ENCODE measurements around the gene FMN2.

FMN2 gene

DNA sequence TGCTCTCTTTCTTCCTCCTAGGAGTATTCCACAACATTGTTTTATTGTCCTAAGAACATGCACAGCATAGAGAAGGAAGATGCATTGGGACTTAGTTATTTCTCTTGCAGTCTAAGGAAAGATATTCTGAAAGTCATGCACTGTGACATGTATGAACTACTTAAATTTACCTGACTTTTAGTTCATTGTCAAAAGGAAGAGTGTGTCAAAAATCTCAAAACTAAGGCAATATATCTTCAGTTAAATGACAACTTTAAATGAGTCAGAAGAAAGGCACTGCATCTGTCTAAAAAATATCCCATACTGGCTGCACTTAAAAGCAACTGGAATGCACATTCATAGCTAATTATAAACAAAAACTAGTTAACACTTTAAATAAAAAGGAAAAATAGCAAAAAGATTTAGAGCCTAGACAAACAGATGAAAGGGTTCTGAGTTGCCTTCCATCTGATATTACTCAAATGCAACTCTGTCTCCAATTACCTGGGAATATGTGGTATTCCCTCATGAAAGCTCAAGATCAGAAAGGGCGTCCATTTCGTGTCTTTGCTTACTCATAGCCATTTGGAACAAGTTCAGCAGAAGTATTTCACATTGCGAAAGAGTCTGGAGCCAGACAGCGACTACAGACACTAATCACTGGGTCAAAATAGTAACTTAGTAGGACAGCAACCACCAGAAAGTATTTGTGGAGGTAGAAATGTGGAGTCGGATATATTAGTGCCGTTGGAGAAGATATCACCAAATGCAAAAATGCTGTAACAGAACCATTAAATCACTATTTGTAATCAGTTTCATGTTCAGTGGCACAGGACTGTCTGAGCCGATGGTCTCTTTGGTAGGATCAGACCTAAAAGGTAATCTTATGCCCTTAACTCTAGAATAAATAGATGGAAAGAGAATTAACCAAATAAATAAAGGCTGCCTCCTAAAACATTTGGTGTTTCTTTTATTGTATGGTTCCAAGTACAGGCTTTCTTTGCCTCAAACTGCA, 294.6 kb downstream of the FMN2 start:
- DNase-seq: no peak
- Mint-ChIP-seq H3K36me3 (ENCODE audit: insufficient read depth) (peaks cover 4% of the 10 kb centered on the region), H3K27ac (no peak overlapping the region), H3K4me1 (ENCODE audit: low read depth in 2 of 2) (no peaks in the 10 kb centered on the region), H3K27me3 (no peaks in the 10 kb centered on the region), H3K4me3 (no peak overlapping the region), H3K9me3 (peaks cover 0 to 3% of the 10 kb centered on the region in 2 donors)
- no peak for ATAC-seq (replicated peaks)

DNA sequence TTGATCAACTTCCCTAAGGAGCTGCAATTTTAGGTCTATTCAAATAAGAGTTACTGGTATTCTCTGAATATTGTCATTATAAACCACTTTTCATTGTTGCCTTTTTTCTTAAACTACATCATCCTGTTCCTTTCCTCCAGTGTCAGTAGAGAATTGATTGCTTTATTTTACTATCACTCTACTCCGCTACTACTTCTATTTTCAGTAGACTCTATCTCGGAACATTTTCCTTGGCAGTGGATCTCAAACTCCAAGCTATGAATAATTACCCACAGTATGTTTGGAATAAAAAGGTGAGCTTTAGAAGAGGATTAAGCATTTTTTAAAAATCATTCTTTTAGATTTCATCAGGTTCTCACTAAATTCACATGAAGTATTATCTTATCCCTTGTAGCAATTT, 295.4 kb downstream of the FMN2 start:
- no peak for ATAC-seq (replicated peaks)
- Mint-ChIP-seq H3K36me3 (ENCODE audit: insufficient read depth) (peaks cover 4% of the 10 kb centered on the region), H3K9me3 (peaks cover 0 to 3% of the 10 kb centered on the region in 2 donors), H3K27me3 (no peaks in the 10 kb centered on the region), H3K4me1 (ENCODE audit: low read depth in 2 of 2) (no peaks in the 10 kb centered on the region), H3K27ac (no peak overlapping the region), H3K4me3 (no peak overlapping the region)
- DNase-seq: no peak

DNA sequence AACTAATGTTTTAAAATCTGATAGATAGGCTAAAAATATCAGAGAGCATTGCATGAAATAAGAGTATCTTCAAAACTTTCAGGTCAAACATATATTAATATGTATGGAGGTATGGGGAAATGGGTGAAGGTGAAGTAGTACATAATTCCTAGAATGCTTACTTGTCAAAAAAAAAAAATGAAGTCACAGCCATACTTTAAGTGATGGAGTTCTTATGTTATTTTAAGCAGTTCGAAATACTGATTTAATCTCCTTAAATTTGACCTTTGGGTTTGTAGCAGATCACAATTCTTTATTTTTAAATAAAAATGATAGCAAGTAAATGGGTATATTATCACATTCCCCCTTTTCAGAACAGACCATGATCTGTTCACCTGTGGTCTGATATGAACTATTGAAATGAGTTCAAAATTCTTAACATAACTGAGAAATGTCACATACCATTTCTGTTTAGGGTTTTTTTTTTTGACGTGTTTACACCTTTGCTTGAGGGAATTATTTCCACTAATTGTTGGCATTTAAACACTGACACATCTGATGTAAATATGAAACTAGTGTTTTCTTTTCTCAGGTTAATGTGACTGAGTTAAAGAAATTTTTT, 300.1 kb downstream of the FMN2 start:
- DNase-seq (no peak), ATAC-seq (replicated peaks) (no peak)
- Mint-ChIP-seq H3K36me3 (ENCODE audit: insufficient read depth) (peaks cover 4% of the 10 kb centered on the region), H3K27ac (no peak overlapping the region), H3K4me1 (ENCODE audit: low read depth in 2 of 2) (no peaks in the 10 kb centered on the region), H3K4me3 (no peak overlapping the region), H3K27me3 (no peaks in the 10 kb centered on the region), H3K9me3 (peaks cover 2 to 7% of the 10 kb centered on the region in 2 donors)

DNA sequence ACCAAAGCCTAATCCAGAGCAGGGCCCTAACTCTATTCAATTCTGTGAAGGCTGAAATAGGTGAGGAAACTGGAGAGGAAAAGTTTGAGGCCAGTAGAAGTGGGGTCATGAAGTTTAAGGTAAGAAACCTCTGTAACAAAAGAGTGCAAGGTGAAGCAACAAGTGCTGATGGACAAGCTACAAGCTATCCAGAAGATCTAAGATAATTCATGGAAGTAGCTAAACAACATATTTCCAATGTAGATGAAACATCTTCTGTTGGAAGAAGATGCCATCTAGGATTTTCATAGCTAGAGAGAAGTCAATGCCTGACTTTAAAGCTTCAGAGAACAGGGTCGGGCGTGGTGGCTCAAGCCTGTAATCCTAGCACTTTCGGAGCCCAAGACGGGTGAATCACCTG, 302.7 kb downstream of the FMN2 start:
- H3K36me3 Mint-ChIP-seq (ENCODE audit: insufficient read depth): no peaks in the 10 kb centered on the region
- DNase-seq: no peak

DNA sequence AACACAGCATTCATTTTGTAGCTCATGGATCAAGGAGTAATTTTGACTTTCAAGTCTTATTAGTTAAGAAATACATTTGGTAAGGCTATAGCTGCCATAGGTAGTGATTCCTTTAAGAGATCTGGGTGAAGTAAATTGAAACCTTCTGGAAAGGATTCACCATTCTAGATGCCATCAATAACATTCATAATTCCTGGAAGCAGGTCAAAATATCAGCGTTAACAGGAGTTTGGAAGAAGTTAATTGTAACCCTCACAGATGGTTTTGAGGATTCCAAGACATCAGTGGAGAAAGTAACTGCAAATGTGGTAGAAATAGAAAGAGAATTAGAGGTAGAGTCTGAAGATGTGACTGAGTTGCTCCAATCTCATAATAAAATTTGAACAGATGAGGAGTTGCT, 303.7 kb downstream of the FMN2 start:
- no peaks in the 10 kb centered on the region for H3K27me3 Mint-ChIP-seq
- H3K36me3 Mint-ChIP-seq (ENCODE audit: insufficient read depth): no peaks in the 10 kb centered on the region
- no peak overlapping the region for H3K4me3 Mint-ChIP-seq
- H3K27ac Mint-ChIP-seq: no peak overlapping the region
- no peak for ATAC-seq (replicated peaks)
- no peak for DNase-seq
- peaks cover 7 to 8% of the 10 kb centered on the region in 2 donors for H3K9me3 Mint-ChIP-seq
- H3K4me1 Mint-ChIP-seq (ENCODE audit: low read depth in 2 of 2): no peaks in the 10 kb centered on the region

More for the DNA sequence above, 302.7 kb downstream of the FMN2 start:
- H3K4me3 Mint-ChIP-seq: no peak overlapping the region
- H3K9me3 Mint-ChIP-seq: peaks cover 6 to 7% of the 10 kb centered on the region in 2 donors
- H3K27me3 Mint-ChIP-seq: no peaks in the 10 kb centered on the region
- H3K27ac Mint-ChIP-seq: no peak overlapping the region
- no peak for ATAC-seq (replicated peaks)
- no peaks in the 10 kb centered on the region for H3K4me1 Mint-ChIP-seq (ENCODE audit: low read depth in 2 of 2)

DNA sequence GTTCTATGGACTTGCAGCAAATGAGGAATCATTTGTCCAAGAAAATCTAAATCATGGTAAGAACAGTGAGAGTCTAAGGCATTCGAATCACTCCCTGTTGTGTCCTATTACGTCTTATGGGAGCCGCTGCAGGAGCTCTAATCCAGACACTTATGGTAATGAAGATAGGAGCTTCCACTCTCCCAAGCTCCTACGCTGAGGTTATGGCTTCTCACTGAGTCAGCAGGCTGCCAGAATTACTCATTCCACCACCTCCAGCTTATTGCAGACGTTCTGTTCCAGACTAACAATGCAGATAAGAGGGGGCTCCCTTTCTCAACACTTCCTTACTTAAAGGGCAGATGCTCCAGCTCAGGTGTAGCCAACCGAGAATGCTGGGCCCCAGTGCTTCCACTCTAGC, 307.7 kb downstream of the FMN2 start:
- H3K27me3 Mint-ChIP-seq: no peaks in the 10 kb centered on the region
- H3K9me3 Mint-ChIP-seq: peaks cover 0 to 6% of the 10 kb centered on the region in 2 donors
- H3K36me3 Mint-ChIP-seq (ENCODE audit: insufficient read depth): no peaks in the 10 kb centered on the region
- H3K27ac Mint-ChIP-seq: no peak overlapping the region
- DNase-seq (no peak), ATAC-seq (replicated peaks) (no peak)
- no peaks in the 10 kb centered on the region for H3K4me1 Mint-ChIP-seq (ENCODE audit: low read depth in 2 of 2)
- H3K4me3 Mint-ChIP-seq: no peak overlapping the region

DNA sequence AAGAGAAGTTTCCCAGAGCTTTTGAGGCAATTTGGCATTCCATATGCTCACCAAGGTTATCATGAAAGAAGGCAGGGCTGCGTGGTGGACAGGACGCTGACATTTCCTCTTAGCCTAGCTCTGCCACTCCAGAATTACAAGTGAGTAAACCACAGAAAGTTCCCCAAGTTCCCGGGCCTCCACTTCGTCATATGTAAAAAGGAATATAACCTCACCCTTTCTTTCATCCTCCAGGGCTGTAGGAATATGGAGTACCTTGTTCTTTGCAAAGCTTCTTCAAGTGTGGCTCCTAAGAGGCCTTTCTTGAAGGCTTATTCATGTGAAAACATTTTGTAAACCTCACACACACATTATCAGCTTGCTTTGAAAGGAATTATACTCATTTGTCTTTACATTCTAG, 310.0 kb downstream of the FMN2 start:
- no peaks in the 10 kb centered on the region for H3K4me1 Mint-ChIP-seq (ENCODE audit: low read depth in 2 of 2)
- H3K36me3 Mint-ChIP-seq (ENCODE audit: insufficient read depth): no peaks in the 10 kb centered on the region
- no peaks in the 10 kb centered on the region for H3K27me3 Mint-ChIP-seq
- no peak overlapping the region for H3K4me3 Mint-ChIP-seq
- DNase-seq: no peak
- H3K9me3 Mint-ChIP-seq: peaks cover 0 to 12% of the 10 kb centered on the region in 2 donors
- no peak overlapping the region for H3K27ac Mint-ChIP-seq
- ATAC-seq (replicated peaks): no peak

DNA sequence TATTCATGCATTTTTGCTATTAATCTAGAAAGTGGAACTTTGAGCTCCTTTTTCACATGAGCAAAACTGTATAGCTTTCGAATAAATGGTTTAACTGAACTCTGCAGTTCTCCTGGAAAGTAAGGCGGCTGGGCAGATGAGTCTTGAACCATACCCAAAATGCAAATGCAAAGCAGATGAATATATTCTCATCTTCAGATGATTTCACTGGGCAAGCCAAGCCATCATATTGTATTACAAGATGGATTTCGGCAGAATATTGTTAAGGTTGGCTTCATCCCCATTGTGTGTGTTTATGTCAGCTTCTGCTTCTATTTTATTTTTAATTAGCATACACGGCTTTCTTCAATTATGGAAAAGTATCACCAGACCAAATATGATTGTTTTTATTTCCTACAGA, 310.6 kb downstream of the FMN2 start:
- ATAC-seq (replicated peaks) (no peak), DNase-seq (no peak)
- peaks cover 0 to 8% of the 10 kb centered on the region in 2 donors for H3K9me3 Mint-ChIP-seq
- H3K4me1 Mint-ChIP-seq (ENCODE audit: low read depth in 2 of 2): no peaks in the 10 kb centered on the region
- no peaks in the 10 kb centered on the region for H3K36me3 Mint-ChIP-seq (ENCODE audit: insufficient read depth)
- H3K27me3 Mint-ChIP-seq: no peaks in the 10 kb centered on the region
- H3K4me3 Mint-ChIP-seq: no peak overlapping the region
- no peak overlapping the region for H3K27ac Mint-ChIP-seq

DNA sequence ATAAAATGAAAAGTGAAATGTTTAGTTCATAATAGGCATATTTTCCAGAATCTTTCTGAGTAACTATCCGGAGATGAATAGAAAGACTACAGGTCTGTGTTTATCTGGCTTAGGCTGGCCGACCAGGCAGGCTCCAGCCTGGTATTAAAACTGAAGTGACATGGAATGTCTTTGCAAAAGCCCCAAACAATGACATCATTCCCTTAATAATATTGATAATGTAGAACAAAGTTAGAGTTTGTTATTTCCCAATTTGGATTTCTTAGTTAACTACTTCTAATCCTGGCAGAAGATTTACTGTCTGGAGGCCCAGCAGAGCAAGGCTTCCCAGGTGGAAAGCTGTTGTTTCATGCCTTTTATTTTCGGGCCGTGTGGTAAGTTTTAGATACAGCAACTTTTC, 312.6 kb downstream of the FMN2 start:
- H3K9me3 Mint-ChIP-seq: peaks cover 0 to 8% of the 10 kb centered on the region in 2 donors
- no peaks in the 10 kb centered on the region for H3K36me3 Mint-ChIP-seq (ENCODE audit: insufficient read depth)
- H3K4me1 Mint-ChIP-seq (ENCODE audit: low read depth in 2 of 2): no peaks in the 10 kb centered on the region

DNA sequence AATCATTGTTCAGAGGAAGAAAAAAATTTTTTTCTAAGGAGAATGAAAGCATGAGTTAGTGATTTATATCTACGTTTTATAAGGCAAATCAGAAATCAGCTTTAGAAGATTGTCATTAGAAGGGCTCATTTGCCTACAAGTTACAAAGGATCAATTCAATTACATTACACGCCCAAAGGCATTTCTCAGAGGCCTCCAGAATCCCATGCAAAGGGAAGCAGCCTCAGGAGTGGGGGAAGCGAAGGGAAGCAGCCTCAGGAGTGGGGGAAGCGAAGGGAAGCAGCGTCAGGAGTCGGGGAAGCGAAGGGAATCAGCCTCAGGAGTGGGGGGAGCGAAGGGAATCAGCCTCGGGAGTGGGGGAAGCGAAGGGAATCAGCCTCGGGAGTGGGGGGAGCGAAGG, 314.1 kb downstream of the FMN2 start:
- ATAC-seq (replicated peaks): no peak
- H3K9me3 Mint-ChIP-seq: peaks cover 0 to 6% of the 10 kb centered on the region in 2 donors
- no peaks in the 10 kb centered on the region for H3K4me1 Mint-ChIP-seq (ENCODE audit: low read depth in 2 of 2)

More for the DNA sequence above, 312.6 kb downstream of the FMN2 start:
- DNase-seq (no peak), ATAC-seq (replicated peaks) (no peak)
- Mint-ChIP-seq H3K27me3 (no peaks in the 10 kb centered on the region), H3K4me3 (no peak overlapping the region), H3K27ac (no peak overlapping the region)

DNA sequence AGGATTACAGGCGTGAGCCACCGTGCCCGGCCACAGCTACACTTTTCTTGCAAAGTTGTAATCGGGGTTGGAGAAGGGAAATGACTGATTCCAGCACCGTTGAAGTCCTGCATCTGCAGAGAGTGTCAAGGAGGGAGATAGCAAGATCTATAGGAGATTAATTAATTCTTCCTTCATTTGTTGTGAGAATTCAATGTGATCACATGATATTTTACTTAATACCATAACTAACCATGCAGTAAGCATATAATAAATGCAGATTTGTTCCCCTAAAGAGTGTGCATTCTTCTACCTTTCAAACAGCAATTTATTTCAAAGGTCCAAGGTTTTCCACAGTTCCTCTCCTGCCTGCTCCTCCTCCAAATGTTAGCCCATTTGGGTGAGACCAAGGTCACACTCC, 315.7 kb downstream of the FMN2 start:
- Mint-ChIP-seq H3K36me3 (ENCODE audit: insufficient read depth) (no peaks in the 10 kb centered on the region), H3K27ac (no peak overlapping the region), H3K4me3 (no peak overlapping the region), H3K9me3 (peaks cover 0 to 6% of the 10 kb centered on the region in 2 donors), H3K27me3 (no peaks in the 10 kb centered on the region), H3K4me1 (ENCODE audit: low read depth in 2 of 2) (no peaks in the 10 kb centered on the region)
- ATAC-seq (replicated peaks) (no peak), DNase-seq (no peak)

More for the DNA sequence above, 314.1 kb downstream of the FMN2 start:
- Mint-ChIP-seq H3K4me3 (no peak overlapping the region), H3K27me3 (no peaks in the 10 kb centered on the region), H3K36me3 (ENCODE audit: insufficient read depth) (no peaks in the 10 kb centered on the region), H3K27ac (no peak overlapping the region)
- DNase-seq: no peak

DNA sequence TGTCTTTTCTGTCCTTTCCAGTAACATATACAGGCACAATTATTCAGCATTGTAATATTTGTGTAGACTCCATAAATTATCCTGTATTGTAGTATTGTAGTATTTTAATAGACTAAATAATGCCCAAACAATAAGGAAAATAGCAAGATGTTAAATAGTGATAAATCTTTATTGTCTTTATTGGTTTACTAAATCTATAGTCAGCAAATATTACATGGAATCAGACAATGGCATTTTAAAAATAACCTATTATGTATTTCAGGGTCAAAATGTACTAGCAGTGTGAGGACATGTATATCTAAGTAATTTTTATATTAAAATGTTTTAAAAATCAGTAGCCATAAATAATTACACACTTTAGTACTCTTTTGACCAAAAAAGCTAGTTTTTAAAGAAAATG, 317.9 kb downstream of the FMN2 start:
- Mint-ChIP-seq H3K27ac (no peak overlapping the region), H3K4me1 (ENCODE audit: low read depth in 2 of 2) (no peaks in the 10 kb centered on the region), H3K27me3 (no peaks in the 10 kb centered on the region), H3K9me3 (peaks cover 0 to 8% of the 10 kb centered on the region in 2 donors), H3K4me3 (no peak overlapping the region), H3K36me3 (ENCODE audit: insufficient read depth) (no peaks in the 10 kb centered on the region)
- ATAC-seq (replicated peaks) (no peak), DNase-seq (no peak)

DNA sequence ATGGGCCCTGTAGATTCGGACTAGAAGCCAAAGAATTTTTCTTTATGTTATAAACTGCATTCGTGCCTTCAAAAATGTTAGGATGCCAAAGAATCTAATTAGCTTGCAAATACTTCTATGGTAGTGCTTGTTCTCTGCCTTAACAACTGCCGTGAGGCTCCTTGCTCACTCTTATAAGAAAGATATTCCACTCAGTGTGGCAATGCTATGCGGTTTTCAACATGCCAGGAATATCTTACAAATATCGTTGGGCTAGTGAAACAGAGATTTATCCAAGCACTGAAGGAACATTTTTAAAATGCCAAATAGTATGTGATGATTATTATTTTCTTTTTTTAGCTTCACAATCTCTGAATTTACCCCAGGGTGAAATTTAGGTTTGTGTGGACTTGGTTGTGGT, 322.0 kb downstream of the FMN2 start:
- H3K27ac Mint-ChIP-seq: no peak overlapping the region
- H3K4me3 Mint-ChIP-seq: no peak overlapping the region
- no peaks in the 10 kb centered on the region for H3K27me3 Mint-ChIP-seq
- H3K4me1 Mint-ChIP-seq (ENCODE audit: low read depth in 2 of 2): no peaks in the 10 kb centered on the region
- H3K9me3 Mint-ChIP-seq: peaks cover 0 to 4% of the 10 kb centered on the region in 2 donors
- H3K36me3 Mint-ChIP-seq (ENCODE audit: insufficient read depth): no peaks in the 10 kb centered on the region
- ATAC-seq (replicated peaks) (no peak), DNase-seq (no peak)

DNA sequence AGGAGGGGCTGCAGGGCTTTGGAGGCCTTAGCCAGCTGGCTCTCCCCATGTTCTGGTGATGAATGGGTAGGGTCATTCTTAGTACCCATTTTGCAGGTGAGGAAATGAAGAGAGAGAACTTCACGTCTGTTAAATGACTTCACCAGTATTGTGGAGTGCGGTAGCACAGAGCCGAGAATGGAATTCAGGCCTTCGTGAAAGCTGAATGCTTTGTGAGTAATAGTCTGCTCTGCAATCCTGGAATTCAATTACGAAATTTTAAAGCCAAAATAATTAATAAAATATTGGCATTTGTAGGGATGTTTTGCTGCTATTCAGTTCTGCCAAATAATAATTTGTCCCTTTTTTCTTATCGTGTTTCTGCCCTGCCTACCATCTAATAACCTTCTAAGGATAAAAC, 322.6 kb downstream of the FMN2 start:
- no peak overlapping the region for H3K27ac Mint-ChIP-seq
- ATAC-seq (replicated peaks) (no peak), DNase-seq (no peak)
- no peaks in the 10 kb centered on the region for H3K36me3 Mint-ChIP-seq (ENCODE audit: insufficient read depth)
- no peaks in the 10 kb centered on the region for H3K4me1 Mint-ChIP-seq (ENCODE audit: low read depth in 2 of 2)
- no peaks in the 10 kb centered on the region for H3K27me3 Mint-ChIP-seq
- no peak overlapping the region for H3K4me3 Mint-ChIP-seq
- H3K9me3 Mint-ChIP-seq: peaks cover 0 to 6% of the 10 kb centered on the region in 2 donors

Measured in effector memory CD8-positive, alpha-beta T cell (primary cell).